Mesendoderm (in vitro differentiated cells): Measurements from ENCODE around the gene EIF2A. TPM values are rescaled to one million over a fixed set of nuclear protein-coding genes. Genes with fewer than 3 reads are reported as not detected.
"Not testable (repeated sequence)": the region's sequence is repeated elsewhere in the genome, so short reads cannot be mapped to it uniquely, and the experiment has no call there.

Experiments used
- DNase-seq: peaks from one replicate; pipeline ENCODE4 v3.0.0; 2013
- H2AK5ac ChIP-seq: 2 replicates; pipeline ENCODE4 v1.6.1; 2013; ENCODE audit warnings: low read length, inconsistent platforms
- H2BK120ac ChIP-seq: 2 replicates; pipeline ENCODE4 v1.6.1; 2013; ENCODE audit warnings: low read depth, mild to moderate bottlenecking, low read length, moderate library complexity, mixed read lengths
- H2BK15ac ChIP-seq: replicated peaks from 2 replicates; pipeline ENCODE4 v1.6.1; 2013; ENCODE audit warnings: low read depth, mild to moderate bottlenecking, moderate library complexity
- H2BK5ac ChIP-seq: 2 replicates; pipeline ENCODE4 v1.6.1; 2013; ENCODE audit warnings: low read length, inconsistent platforms
- H3K18ac ChIP-seq: 2 replicates; pipeline ENCODE4 v1.6.1; 2013; ENCODE audit warnings: mild to moderate bottlenecking, low read length, mixed read lengths
- H3K23ac ChIP-seq: one replicate; pipeline ENCODE4 v1.6.1; 2013; ENCODE audit warnings: low read length
- H3K27ac ChIP-seq: 2 replicates; pipeline ENCODE4 v1.5.1; 2013; ENCODE audit warnings: low read depth, mild to moderate bottlenecking, inconsistent platforms, low read length, moderate library complexity
- H3K27me3 ChIP-seq: 2 replicates; pipeline ENCODE4 v1.6.1; 2013; ENCODE audit warnings: low read length, control low read depth, mild to moderate bottlenecking, inconsistent platforms; ENCODE audit not compliant: insufficient read depth, poor library complexity
- H3K36me3 ChIP-seq: 2 replicates; pipeline ENCODE4 v1.6.1; 2013; ENCODE audit warnings: low read length, inconsistent platforms; ENCODE audit not compliant: control insufficient read depth, insufficient read depth
- H3K4ac ChIP-seq: one replicate; pipeline ENCODE4 v1.6.1; 2013; ENCODE audit warnings: low read depth, mild to moderate bottlenecking, low read length, moderate library complexity
- H3K4me1 ChIP-seq: 2 replicates; pipeline ENCODE4 v1.6.1; 2013; ENCODE audit warnings: low read depth, low read length, inconsistent platforms; ENCODE audit not compliant: control insufficient read depth
- H3K4me2 ChIP-seq: 2 replicates; pipeline ENCODE4 v1.6.1; 2013; ENCODE audit warnings: low read length
- H3K4me3 ChIP-seq: 2 replicates; pipeline ENCODE4 v1.5.1; 2013; ENCODE audit warnings: mild to moderate bottlenecking, low read length
- H3K56ac ChIP-seq: one replicate; pipeline ENCODE4 v1.6.1; 2013; ENCODE audit warnings: low read length
- H3K79me1 ChIP-seq: 2 replicates; pipeline ENCODE4 v1.6.1; 2013; ENCODE audit warnings: low read length, inconsistent platforms
- H3K79me2 ChIP-seq: 2 replicates; pipeline ENCODE4 v1.6.1; 2013; ENCODE audit warnings: mild to moderate bottlenecking, low read length; ENCODE audit not compliant: control insufficient read depth, insufficient read depth
- H3K9ac ChIP-seq: 2 replicates; pipeline ENCODE4 v1.6.1; 2013; ENCODE audit warnings: low read length, inconsistent platforms
- H4K5ac ChIP-seq: one replicate; pipeline ENCODE4 v1.6.1; 2013; ENCODE audit warnings: low read length
- H4K8ac ChIP-seq: one replicate; pipeline ENCODE4 v1.6.1; 2013; ENCODE audit warnings: low read depth, mild to moderate bottlenecking, control low read depth, low read length, moderate library complexity
- WGBS: extraction: QIAGEN DNeasy Blood & Tissue Kit; methylation state at CpG from one replicate; pipeline ENCODE4 v1.1.7; 2013; ENCODE audit warnings: low lambda C conversion rate, missing lambda C conversion rate; ENCODE audit not compliant: insufficient coverage; ENCODE audit errors: extremely low coverage; 5-methylcytosine and 5-hydroxymethylcytosine counted together
- polyA plus RNA-seq, 2 experiments: library from polyadenylated mRNA; stranded (reverse); fragments of 200-250 nt; gene quantifications; one replicate each; pipeline ENCODE4 v1.2.3, GENCODE V29; 2013

EIF2A gene
- polyA plus RNA-seq (2013, experiment 1 of 2): 107 TPM
- 108 TPM for polyA plus RNA-seq (2013, experiment 2 of 2)

DNA sequence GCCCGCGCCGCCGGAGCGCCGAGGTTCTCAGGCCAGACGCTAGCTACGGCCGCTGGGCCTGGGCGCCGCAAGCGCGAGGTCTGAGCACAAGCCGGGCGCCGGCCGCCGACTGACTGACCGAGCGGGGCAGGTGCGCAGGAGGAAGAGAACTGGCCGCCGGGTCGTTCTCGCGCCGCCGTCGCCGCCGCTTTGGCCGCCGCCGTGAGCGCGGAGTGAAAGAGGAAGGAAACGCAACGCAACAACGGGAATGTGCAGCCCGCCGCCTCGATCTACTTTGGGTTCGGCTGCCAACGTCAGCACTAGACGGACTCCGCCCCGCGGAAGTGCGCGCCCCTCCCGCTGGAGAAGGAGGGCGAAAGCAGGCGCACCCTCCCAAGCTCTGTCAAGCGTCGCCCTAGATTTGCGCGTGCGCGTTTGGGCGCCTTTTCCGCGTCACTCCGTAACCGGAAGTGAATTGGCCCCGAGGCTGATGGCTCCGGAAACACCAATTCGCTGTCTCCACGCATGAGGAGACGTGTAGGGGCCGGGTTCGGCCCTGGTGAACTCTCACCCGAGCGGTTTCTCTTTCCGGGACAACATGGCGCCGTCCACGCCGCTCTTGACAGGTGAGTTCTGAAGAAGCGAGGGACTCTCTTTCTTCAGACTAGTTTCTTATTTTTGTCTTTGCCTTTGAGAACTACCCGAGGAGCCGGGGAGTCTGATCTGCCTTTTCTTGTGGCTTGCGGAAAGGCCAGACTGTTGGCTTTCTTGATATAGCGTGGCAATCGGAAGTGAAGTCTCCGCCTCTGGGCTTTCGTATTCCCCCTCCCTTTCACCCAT lies at the start of gene EIF2A, which contains the start of gene SERP1:
TSS of gene EIF2A (plus strand) at position 562 of the 819 bp plus-strand sequence. CDS start at position 578, 16 bp downstream.
TSS of gene SERP1 (minus strand) at position 271 of the 819 bp plus-strand sequence. CDS start 361 bp downstream, outside the sequence.
- H3K27me3 ChIP-seq: no peaks in the 10 kb centered on the region
- peak within 1 kb of the TSS; percentile 46 for H2BK5ac ChIP-seq
- H3K4me3 ChIP-seq: peak within 1 kb of the TSS; percentile 88
- no peaks in the 10 kb centered on the region for H3K36me3 ChIP-seq
- peak; percentile 99 for DNase-seq
- no peak within 1 kb of the TSS for H2BK15ac ChIP-seq
- peak within 1 kb of the TSS; percentile 7 for H4K5ac ChIP-seq
- peak within 1 kb of the TSS; percentile 94 for H3K9ac ChIP-seq
- H2BK120ac ChIP-seq: no peak within 1 kb of the TSS
- peak within 1 kb of the TSS; percentile 97 for H3K56ac ChIP-seq
- peaks cover 48% of the 10 kb centered on the region for H3K79me2 ChIP-seq
- peak within 1 kb of the TSS; percentile 7 for H3K23ac ChIP-seq
- H3K79me1 ChIP-seq: peaks cover 9% of the 10 kb centered on the region
- peak within 1 kb of the TSS; percentile 55 for H3K18ac ChIP-seq
- peak within 1 kb of the TSS; percentile 95 for H3K4me2 ChIP-seq
- H3K4me1 ChIP-seq: no peaks in the 10 kb centered on the region
- WGBS: no CpG with 5 or more reads among the region's 86 CpGs
- peak within 1 kb of the TSS; percentile 49 for H3K27ac ChIP-seq
- H4K8ac ChIP-seq: no peak within 1 kb of the TSS
- peak within 1 kb of the TSS; percentile 92 for H3K4ac ChIP-seq
- H2AK5ac ChIP-seq: peak within 1 kb of the TSS; percentile 96

DNA sequence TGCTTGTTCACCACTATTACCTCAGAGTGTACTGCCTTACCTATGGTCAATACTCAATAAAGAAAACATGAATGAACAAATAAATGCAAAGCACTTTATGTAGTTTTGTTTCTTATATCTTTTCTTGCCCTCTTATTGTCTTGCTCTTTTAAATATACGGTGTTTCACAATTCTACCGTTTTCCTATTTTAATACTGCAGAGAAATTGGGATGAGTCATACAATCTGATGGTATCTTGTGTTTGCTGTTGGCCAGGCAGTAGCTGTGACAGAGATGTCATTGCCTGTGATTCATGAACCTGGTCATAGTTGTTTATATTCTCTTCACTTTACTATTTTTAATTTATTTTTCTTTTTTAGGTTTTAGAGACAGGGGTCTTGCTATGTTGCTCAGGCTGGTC lies 48.6 kb upstream of the EIF2A start:
- Histone ChIP-seq H3K36me3 (no peaks in the 10 kb centered on the region), H3K27ac (no peak overlapping the region), H3K4ac (no peak overlapping the region), H2AK5ac (no peak overlapping the region), H4K5ac (no peak overlapping the region), H4K8ac (no peak overlapping the region), H3K18ac (no peak overlapping the region), H2BK15ac (no peak overlapping the region), H3K56ac (no peak overlapping the region), H3K4me3 (no peak overlapping the region), H2BK120ac (no peak overlapping the region), H3K79me1 (no peaks in the 10 kb centered on the region), H2BK5ac (no peak overlapping the region), H3K4me2 (no peak overlapping the region), H3K23ac (no peak overlapping the region), H3K79me2 (no peaks in the 10 kb centered on the region), H3K9ac (no peak overlapping the region), H3K4me1 (no peaks in the 10 kb centered on the region), H3K27me3 (no peaks in the 10 kb centered on the region)
- no CpG with 5 or more reads among the region's 2 CpGs for WGBS
- no peak for DNase-seq

DNA sequence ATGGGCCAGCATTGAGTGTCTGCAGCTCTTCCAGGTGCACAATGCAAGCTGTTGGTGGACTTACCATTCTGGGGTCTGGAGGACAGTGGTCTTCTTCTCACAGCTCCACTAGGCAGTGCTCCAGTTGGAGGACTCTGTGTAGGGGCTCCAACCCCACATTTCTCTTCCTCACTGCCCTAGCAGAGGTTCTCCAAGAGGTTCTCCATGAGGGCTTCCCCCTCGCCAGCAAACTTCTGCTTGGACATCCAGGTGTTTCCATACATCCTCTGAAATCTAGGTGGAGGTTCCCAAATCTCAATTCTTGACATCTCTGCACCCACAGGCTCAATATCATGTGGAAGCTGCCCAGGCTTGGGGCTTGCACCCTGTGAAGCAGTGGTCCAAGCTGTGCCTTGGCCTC lies 45.6 kb upstream of the EIF2A start:
- H3K9ac ChIP-seq, H3K27me3 ChIP-seq, H3K4me1 ChIP-seq, H2AK5ac ChIP-seq, H3K18ac ChIP-seq, H3K4me2 ChIP-seq, DNase-seq, H3K36me3 ChIP-seq, H3K4me3 ChIP-seq, H2BK120ac ChIP-seq, H3K56ac ChIP-seq, H3K79me2 ChIP-seq, H3K79me1 ChIP-seq, H3K23ac ChIP-seq, H2BK15ac ChIP-seq, H4K8ac ChIP-seq, H3K4ac ChIP-seq, H2BK5ac ChIP-seq, H4K5ac ChIP-seq, H3K27ac ChIP-seq: not testable (repeated sequence)
- WGBS: no CpG with 5 or more reads among the region's 1 CpG

DNA sequence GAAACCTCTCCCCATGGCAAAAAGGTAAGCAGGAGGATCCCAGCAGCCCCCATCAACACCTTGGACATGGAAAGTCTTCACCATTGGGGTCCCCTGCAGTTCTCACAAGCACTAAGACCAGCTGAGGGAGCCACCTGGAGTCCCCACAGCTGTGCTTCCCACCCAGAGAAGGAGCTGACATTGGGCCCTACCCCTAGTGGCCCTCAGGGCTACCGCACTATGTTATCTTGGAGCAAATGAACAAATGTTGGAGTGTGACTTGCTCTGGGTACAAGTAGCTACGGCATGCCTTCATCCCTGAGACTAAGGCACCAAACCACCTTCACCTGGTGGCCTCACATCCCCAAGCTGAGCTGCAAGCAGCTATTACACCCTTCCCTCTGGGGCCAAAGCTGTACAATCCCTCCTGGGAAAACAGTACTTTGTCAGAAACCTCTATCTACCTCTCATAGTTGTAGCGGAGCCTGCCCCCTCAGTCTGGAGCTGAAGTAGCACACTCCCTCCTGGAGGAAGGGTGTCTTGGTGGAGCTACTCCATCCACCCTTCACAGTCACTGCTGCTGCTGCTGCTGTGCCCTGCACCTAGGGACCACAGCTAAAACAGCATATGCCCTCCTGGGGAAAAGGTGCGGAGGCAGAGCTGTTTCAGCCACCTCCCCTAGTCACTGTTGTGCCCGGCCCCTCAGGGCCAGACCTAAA lies 43.0 kb upstream of the EIF2A start:
- H3K23ac ChIP-seq: no peak overlapping the region
- H3K79me1 ChIP-seq: no peaks in the 10 kb centered on the region
- H4K8ac ChIP-seq: no peak overlapping the region
- no peak overlapping the region for H2BK15ac ChIP-seq
- H3K18ac ChIP-seq: no peak overlapping the region
- H2BK5ac ChIP-seq: no peak overlapping the region
- WGBS: no CpG with 5 or more reads among the region's 5 CpGs
- H3K36me3 ChIP-seq: no peaks in the 10 kb centered on the region
- no peak overlapping the region for H3K4me3 ChIP-seq
- no peaks in the 10 kb centered on the region for H3K4me1 ChIP-seq
- H3K79me2 ChIP-seq: no peaks in the 10 kb centered on the region
- H2AK5ac ChIP-seq: no peak overlapping the region
- H2BK120ac ChIP-seq: no peak overlapping the region
- no peak overlapping the region for H3K4ac ChIP-seq
- H3K9ac ChIP-seq: no peak overlapping the region
- H3K27me3 ChIP-seq: no peaks in the 10 kb centered on the region
- peak; percentile 51 for DNase-seq
- H4K5ac ChIP-seq: no peak overlapping the region
- no peak overlapping the region for H3K27ac ChIP-seq
- no peak overlapping the region for H3K4me2 ChIP-seq
- no peak overlapping the region for H3K56ac ChIP-seq

DNA sequence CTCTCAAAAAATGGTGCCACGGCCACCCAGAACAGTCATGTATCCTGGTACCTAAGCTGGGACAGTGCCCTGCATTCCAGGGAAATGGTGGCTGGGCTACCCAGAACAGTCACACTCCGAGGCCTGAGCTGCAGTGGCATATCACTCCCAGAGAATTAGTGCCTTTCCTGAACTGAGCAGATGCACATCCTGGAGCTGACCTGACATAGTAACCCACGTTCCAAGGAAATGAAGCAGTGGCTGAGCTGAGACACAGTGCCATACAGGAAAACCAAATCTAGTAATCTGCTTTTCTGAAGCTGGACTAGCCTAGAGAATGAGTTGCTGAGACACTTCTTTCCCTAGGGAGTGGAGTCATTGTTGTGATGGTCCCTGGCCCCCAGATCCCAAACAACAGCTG lies 42.1 kb upstream of the EIF2A start:
- Histone ChIP-seq H2BK5ac (no peak overlapping the region), H2BK120ac (no peak overlapping the region), H3K18ac (no peak overlapping the region), H3K4ac (no peak overlapping the region), H4K8ac (no peak overlapping the region), H3K79me1 (no peaks in the 10 kb centered on the region), H4K5ac (no peak overlapping the region), H2BK15ac (no peak overlapping the region), H3K36me3 (no peaks in the 10 kb centered on the region), H3K27me3 (no peaks in the 10 kb centered on the region), H3K4me3 (no peak overlapping the region), H3K4me1 (no peaks in the 10 kb centered on the region), H3K4me2 (no peak overlapping the region), H3K79me2 (no peaks in the 10 kb centered on the region), H2AK5ac (no peak overlapping the region), H3K27ac (no peak overlapping the region), H3K23ac (no peak overlapping the region), H3K9ac (no peak overlapping the region), H3K56ac (no peak overlapping the region)
- no CpG with 5 or more reads among the region's 3 CpGs for WGBS
- no peak for DNase-seq
